Psoas muscle (tissue), 8 donors: ENCODE results near the gene CLEC11A. TPM values are rescaled to one million over a fixed set of nuclear protein-coding genes. Genes with fewer than 3 reads are reported as not detected.

Experiments
- ATAC-seq, 4 donors: fragments of 200-7000 bp; cut with Tn5 transposase; one replicate each; pipeline ENCODE4 v1.9.1; 2020; ENCODE audit warnings: moderate library complexity in 3 of 4, mild to moderate bottlenecking in 2 of 4
- DNase-seq, 2 donors: peaks; one replicate each; pipeline ENCODE4 v3.0.0-alpha.2; 2020
- H3K27ac ChIP-seq: fragments of 200-600 bp; one replicate; pipeline ENCODE4 v1.8.0; 2022
- H3K27me3 ChIP-seq, 3 donors: fragments of 200-600 bp in 1 of 3; one replicate each; pipeline versions ENCODE4 v1.6.1 to v1.8.0; 2013 to 2022; ENCODE audit warnings: low read length in 2 of 3, mild to moderate bottlenecking in 2 of 3, moderate library complexity in 1 of 3; ENCODE audit not compliant: insufficient read depth in 3 of 3
- H3K36me3 ChIP-seq, 2 donors: fragments of 200-600 bp in 1 of 2; one replicate each; pipeline versions ENCODE4 v1.6.1 to v1.8.0; 2013 to 2022; ENCODE audit warnings: low read depth in 1 of 2, mild to moderate bottlenecking in 1 of 2, moderate library complexity in 1 of 2; ENCODE audit not compliant: insufficient read depth in 1 of 2
- H3K4me1 ChIP-seq: fragments of 200-600 bp; one replicate; pipeline ENCODE4 v1.8.0; 2022
- H3K4me3 ChIP-seq: fragments of 200-600 bp; one replicate; pipeline ENCODE4 v1.8.0; 2022; ENCODE audit warnings: mild to moderate bottlenecking
- H3K9me3 ChIP-seq: fragments of 200-600 bp; one replicate; pipeline ENCODE4 v1.8.0; 2022
- CTCF ChIP-seq: fragments of 200-600 bp; IDR thresholded peaks from one replicate; pipeline ENCODE4 v1.8.0; 2022; ENCODE audit warnings: antibody characterized with exemption
- WGBS, 3 donors: extraction: QIAGEN DNeasy Blood & Tissue Kit; methylation state at CpG; one replicate each; pipeline versions ENCODE4 v1.1.6 to v1.1.7; 2013; 5-methylcytosine and 5-hydroxymethylcytosine counted together
- intact Hi-C, 2 donors: fragments of 100-400 bp; cut with DNase I; formaldehyde crosslinking; loops; one replicate each; pipeline versions ENCODE4 v1.11.0 to v1.14.2; 2022
- polyA plus RNA-seq, 3 donors: library from polyadenylated mRNA; stranded (reverse); fragments of 200-250 nt; gene quantifications; one replicate each; pipeline ENCODE4 v1.2.3, GENCODE V29; 2013
- total RNA-seq, 4 donors: library from RNA; stranded (reverse); fragmentation: NEBNext Ultra II Directional in 2 of 4; extraction: Animal tissue kit (Norgen Biotek cat#: 25700) in 2 of 4; gene quantifications; one replicate each; pipeline versions ENCODE4 v1.2.1 to v1.2.4, GENCODE V29; 2021 to 2023
- donor health status: healthy with polysubstance abuse.
- donor health status: DM: no; HTN: no; CAD: no; lungs with moderate emphysema.
- donor health status: Bipolar disorder and iron deficiency.
- donor health status: healthy.
- donor health status: DM: yes; HTN: yes; CAD: no.
- donor health status: DM: no; HTN: no; CAD: no.
- donor health status: DM: no; HTN: no; CAD: no.
- donor health status: DM: yes; HTN: yes; CAD: no.

Gene CLEC11A
- total and polyA plus RNA-seq, 7 donors: 0.83 to 4.5 (median 1.7) TPM

GRCh38 chr19:50711805-50712204, 11.4 kb upstream of the CLEC11A start:
- Histone ChIP-seq H3K4me1 (no peaks in the 10 kb centered on the region), H3K36me3 (no peaks in the 10 kb centered on the region), H3K27me3 (peaks cover 0 to 23% (median 5%) of the 10 kb centered on the region in 3 donors), H3K4me3 (no peak overlapping the region), H3K9me3 (no peaks in the 10 kb centered on the region), H3K27ac (no peak overlapping the region)
- peak in 1 of 2 donors; percentile 11 for DNase-seq
- 73 to 85% (median 83%) methylated on average over 9 of the region's 9 CpGs for WGBS, 3 donors
- intact Hi-C loops: no loop called here
- no peak for TF ChIP-seq CTCF
- no peak for ATAC-seq

- H3K4me3 ChIP-seq: no peak overlapping the region
- DNase-seq (peak in 1 of 2 donors; percentile 14), ATAC-seq (no peak)
- no peak for TF ChIP-seq CTCF
- intact Hi-C loops: no loop called here
- no peak overlapping the region for H3K27ac ChIP-seq
- no peaks in the 10 kb centered on the region for H3K4me1 ChIP-seq
- no peaks in the 10 kb centered on the region for H3K9me3 ChIP-seq
- no peaks in the 10 kb centered on the region for H3K36me3 ChIP-seq
- 84 to 87% (median 85%) methylated on average over 6 of the region's 6 CpGs for WGBS, 3 donors
- peaks cover 0 to 31% (median 5%) of the 10 kb centered on the region in 3 donors for H3K27me3 ChIP-seq
These were observed 10.3 kb upstream of the CLEC11A start for GRCh38 chr19:50712833-50713232.

GRCh38 chr19:50713556-50714236, 9.5 kb upstream of the CLEC11A start:
- intact Hi-C loops: no loop called here
- H3K36me3 ChIP-seq: no peaks in the 10 kb centered on the region
- WGBS, 3 donors: 88 to 89% (median 89%) methylated on average over 22 of the region's 22 CpGs
- no peaks in the 10 kb centered on the region for H3K4me1 ChIP-seq
- DNase-seq: peak in 1 of 2 donors; percentile 42
- TF ChIP-seq CTCF: no peak
- H3K27me3 ChIP-seq: peaks cover 0 to 38% (median 5%) of the 10 kb centered on the region in 3 donors
- no peak overlapping the region for H3K27ac ChIP-seq
- ATAC-seq: no peak
- H3K9me3 ChIP-seq: no peaks in the 10 kb centered on the region
- no peak overlapping the region for H3K4me3 ChIP-seq

DNA sequence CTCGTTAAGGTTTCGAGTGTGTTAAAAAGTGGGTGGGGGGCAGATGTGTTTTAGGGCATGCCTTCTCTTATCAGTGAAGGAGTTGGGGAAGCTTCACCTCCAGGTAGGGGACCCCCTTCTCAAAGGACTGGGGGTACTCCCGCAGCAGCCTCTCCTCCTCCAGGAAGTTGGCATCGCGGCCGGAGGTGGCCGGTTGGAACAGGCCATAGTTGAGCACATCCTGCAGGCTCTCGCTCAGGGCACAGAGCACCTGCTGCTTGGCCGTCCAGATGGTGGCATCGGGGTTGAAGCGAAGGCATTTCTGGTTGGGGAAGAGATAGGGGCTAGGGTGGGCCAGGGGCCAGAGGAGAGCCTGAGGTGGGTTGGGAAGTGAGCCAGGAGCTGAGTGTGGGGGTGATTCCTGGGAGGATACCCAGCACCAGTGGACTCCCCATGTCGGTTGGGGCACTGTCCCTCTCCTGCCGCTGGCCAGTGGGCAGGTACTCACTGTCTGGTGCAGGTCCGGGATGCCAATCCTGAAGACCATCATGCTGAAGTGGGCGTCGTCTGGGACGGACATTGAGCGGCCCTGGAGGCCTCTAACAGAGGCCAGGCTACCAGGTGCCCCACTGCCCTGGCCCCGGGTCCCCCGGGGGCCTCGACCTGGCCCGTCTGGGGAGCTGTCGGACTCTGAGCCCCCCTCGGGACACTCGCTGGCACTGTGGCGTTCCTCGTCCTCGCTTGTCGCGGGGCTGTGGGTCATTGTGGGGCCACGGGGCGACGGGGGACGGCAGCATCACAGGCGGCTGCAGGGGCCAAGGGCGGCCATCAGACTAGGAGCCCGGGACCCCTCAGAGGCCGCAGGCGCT, 6.8 kb upstream of the CLEC11A start:
- WGBS, 3 donors: 82 to 88% (median 86%) methylated on average over 36 to 39 of the region's 39 CpGs
- Histone ChIP-seq H3K4me1 (no peaks in the 10 kb centered on the region), H3K36me3 (no peaks in the 10 kb centered on the region), H3K4me3 (no peak overlapping the region), H3K27me3 (peaks cover 0 to 54% (median 8%) of the 10 kb centered on the region in 3 donors), H3K9me3 (no peaks in the 10 kb centered on the region), H3K27ac (no peak overlapping the region)
- DNase-seq (no peak), ATAC-seq (no peak)
- no peak for TF ChIP-seq CTCF
- intact Hi-C loops: no loop called here
